GM21447 (cell line): Measurements from ENCODE around the gene NIT1.

Experiments used
- ATAC-seq: cut with Tn5 transposase; IDR thresholded peaks from one replicate; pipeline ENCODE4 v1.9.1; 2021; ENCODE audit not compliant: unreplicated experiment

Gene NIT1

DNA sequence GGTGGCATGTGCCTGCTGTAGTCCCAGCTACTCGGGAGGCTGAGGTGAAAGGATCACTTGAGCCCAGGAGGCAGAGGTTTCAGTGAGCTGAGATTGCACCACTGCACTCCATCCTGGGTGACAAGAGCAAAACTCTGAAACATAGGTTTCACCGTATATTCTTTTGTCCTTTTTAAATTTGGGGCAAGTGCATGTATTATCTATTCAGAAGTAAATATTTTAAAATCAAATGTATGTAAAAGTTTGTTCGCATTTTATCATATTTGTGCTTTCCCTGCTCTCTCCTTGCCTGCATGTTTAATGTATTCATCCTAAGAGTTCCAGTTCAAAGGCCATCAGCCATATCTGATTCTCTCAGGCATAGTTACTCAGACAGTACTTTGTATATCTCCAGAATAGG is 27.9 kb downstream of the NIT1 start:
- ATAC-seq, result no peak

DNA sequence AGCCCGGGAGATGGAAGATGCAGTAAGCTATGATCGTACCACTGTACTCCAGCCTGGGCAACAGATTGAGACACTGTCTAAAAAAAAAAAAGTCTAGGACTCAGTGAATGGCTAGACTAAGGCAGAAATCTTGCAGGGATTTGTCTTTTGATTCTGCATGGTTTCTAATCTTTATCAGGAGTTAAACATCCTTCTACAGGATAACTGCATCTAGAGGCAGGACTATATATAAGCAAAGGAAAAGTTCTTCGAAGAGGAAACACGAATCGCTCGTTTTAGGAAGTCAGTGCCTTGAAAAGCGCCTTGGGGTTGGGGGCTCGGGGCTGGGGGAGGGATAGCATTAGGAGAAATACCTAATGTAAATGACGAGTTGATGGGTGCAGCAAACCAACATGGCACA is 35.3 kb downstream of the NIT1 start:
- peak; percentile 8 for ATAC-seq

DNA sequence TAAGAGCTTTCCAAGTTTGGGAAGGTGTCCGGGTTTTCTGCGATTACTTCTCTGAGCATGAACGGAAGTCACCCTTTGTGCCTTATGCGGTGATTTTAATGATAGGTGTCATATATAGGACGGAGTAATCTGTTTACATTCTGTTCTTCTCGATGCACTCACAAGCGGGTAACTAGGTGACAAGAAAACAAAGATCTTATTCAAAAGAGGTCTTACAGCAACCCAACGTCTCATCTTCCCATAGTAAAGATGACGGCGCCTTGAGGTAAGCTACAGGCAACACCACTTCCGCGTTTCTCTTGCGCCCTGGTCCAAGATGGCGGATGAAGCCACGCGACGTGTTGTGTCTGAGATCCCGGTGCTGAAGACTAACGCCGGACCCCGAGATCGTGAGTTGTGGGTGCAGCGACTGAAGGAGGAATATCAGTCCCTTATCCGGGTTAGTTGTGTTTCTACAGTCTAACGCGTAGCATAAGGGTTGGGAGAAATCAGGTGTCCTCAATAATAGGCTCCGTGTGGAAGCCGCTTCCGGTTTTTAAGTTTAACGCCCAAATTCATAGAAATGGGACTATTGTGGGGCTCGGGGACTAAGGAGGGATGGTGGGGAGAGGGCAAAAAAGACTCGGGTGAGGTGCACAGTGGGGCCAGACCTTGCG is 35.9 kb downstream of the NIT1 start, which contains the start of gene UFC1:
Gene UFC1, plus strand, starts transcription at position 297 of the 656 bp plus-strand sequence. Its CDS starts 20 bp downstream, at position 317.
- peak; percentile 86 for ATAC-seq

DNA sequence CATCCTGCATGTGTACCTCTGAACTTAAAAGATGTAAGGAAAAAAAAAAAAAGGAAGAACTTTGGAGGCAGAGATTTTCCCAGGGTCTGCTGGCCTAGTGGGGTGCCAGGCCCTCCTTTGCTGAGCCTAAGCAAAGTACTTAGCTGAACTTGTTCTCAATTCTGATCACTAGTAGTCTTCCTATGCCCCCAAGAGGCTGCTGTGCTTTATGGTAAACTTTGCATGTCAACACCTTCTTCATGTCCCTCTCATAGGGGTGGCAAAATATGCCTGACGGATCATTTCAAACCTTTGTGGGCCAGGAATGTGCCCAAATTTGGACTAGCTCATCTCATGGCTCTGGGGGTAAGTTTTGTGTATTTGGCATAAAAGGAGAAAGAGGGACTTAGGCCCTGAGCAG is 40.0 kb downstream of the NIT1 start:
- no peak for ATAC-seq

DNA sequence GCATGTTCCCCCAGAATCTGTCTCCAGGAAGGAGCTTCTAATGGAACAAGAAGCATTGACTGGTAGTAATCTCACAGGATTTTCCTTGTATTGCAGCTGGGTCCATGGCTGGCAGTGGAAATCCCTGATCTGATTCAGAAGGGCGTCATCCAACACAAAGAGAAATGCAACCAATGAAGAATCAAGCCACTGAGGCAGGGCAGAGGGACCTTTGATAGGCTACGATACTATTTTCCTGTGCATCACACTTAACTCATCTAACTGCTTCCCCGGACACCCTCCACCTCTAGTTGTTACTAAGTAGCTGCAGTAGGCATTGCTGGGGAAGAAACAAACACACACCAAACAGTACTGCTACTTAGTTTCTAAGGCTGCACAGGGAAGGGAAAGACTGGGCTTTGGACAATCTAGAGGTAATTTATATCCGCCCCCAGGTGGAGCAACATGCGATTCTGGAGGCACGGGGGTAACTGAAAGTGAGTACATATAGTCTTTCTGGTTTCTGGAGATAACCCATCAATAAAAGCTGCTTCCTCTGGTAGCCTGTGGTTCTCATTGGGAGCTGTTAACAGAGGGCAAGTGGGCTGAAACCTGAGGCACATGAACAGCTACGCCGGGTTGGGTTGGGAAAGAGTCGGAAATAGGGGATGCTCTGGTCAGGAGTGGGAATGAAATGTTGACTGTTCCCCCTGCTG is 40.6 kb downstream of the NIT1 start:
- no peak for ATAC-seq

DNA sequence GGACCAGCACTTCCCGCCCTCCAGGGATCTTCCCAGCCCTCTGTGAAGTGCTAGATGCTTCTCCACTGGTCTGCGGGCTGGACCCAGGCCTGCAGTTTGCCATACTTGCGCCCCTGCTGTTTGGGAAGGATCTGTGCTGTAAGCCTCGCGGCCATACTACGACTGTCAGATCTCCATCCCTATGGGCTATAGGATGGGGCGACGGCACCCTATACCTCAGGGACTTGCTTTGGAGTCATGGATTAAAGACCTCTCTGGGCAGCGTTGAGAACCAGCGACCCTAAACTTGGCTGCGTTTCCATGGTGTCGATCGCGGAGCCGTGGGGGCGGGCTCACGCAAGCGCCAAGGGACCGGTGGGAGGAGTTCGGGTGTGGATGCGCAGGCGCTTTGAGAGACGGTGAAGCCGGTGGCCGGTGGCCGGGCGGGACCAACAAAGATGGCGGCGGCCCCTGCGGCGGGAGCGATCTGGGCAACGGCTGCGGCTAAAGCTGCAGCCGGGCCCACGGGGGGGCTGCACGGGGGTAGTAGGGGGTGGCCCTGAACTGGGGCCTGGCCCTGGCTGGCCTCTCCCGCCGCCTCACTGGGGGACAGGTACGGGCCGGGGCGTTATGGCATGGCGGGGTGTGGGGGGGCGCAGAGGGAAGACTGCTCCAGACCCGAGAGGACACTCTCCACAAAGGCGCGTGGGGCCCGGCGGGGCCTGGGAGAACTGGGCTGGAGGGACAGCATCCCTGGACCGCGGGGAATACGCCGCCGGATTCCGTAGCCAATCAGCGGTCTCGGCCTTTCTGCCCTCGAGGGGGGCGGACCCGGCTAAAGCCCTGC is 41.4 kb downstream of the NIT1 start, which contains the start of gene USP21:
Gene USP21, plus strand, starts transcription at position 414 of the 826 bp plus-strand sequence. CDS start 1,141 bp downstream, outside the sequence.
- ATAC-seq, result peak; percentile 84

DNA sequence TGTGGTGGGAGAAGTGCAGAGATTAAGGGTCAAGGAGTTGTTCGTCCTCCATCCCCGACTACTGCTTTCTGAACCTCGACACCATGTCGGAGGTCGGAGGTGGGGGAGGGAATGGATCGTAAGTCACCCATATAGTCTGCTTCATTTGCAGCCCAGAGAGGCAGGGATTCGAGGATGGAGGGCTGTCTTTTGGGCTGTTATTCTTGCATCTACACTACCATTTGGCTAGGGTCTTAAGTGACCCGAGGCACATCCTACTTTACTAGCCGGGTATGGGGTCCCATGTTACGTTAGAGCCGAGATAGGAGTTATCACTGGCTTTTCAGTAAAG is 42.0 kb downstream of the NIT1 start:
- ATAC-seq, result no peak

DNA sequence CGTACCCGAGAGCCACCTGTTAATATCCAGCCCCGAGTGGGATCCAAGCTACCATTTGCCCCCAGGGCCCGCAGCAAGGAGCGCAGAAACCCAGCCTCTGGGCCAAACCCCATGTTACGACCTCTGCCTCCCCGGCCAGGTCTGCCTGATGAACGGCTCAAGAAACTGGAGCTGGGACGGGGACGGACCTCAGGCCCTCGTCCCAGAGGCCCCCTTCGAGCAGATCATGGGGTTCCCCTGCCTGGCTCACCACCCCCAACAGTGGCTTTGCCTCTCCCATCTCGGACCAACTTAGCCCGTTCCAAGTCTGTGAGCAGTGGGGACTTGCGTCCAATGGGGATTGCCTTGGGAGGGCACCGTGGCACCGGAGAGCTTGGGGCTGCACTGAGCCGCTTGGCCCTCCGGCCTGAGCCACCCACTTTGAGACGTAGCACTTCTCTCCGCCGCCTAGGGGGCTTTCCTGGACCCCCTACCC is 42.8 kb downstream of the NIT1 start:
- no peak for ATAC-seq

DNA sequence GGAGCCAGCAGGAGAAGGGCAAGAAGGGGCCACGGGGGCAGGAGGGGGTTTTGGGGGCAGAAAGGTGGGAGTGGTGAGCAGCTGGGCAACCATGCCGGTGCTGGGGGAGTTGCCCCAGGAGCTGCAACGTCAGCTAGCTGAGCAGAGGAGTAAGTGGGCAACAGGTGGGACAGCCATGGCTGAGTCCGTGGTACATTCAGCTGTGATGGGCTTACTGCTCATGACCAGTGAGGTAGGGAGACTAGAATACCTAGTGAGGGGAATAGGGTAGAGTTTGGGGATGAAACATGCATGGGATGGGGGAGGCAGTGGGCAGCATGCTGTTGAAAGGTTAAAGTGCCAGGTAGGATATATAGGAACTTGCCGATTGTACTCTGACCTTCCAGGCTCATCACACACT is 43.7 kb downstream of the NIT1 start:
- no peak for ATAC-seq

DNA sequence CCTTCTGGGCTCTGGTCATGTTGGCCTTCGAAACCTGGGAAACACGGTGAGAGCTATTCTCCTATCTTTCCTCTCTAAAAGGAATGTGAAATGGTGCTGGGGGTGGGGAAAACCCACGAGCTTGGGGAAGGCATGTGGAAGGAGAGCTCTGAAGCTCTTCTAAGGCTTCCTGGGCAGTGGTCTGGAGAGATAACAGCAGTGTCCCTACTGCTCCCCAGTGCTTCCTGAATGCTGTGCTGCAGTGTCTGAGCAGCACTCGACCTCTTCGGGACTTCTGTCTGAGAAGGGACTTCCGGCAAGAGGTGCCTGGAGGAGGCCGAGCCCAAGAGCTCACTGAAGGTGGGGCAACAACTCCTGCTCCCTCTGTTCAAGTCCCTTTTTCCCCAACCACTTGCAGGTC is 44.1 kb downstream of the NIT1 start:
- ATAC-seq, result no peak

DNA sequence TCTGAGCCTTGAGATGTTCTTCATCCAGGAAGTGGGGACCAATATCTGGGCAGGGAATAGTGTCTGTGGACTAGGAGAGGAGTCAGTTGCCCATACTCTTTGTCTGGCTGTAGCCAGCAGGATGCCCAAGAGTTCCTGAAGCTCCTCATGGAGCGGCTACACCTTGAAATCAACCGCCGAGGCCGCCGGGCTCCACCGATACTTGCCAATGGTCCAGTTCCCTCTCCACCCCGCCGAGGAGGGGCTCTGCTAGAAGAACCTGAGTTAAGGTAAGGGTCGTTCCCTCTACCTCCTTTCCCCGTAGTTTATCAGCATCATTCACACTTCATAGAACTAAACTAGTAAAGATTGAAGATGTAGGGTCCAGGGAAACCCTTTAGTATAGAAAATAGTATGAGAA is 44.9 kb downstream of the NIT1 start:
- ATAC-seq, result no peak

DNA sequence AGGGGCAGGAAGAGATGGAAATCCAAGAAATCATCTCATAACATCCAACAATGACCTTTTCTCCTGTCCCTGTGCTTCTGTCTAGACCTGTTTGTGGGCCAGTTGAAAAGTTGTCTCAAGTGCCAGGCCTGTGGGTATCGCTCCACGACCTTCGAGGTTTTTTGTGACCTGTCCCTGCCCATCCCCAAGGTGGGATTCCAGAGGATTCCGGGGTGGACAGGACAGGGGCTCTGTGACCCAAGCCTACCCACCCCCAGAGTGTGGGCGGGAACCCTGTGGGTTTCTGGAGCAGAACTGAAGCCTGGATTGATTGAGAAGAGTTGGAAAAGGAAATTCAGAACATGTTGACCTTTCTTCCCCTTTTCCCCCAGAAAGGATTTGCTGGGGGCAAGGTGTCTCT is 45.9 kb downstream of the NIT1 start:
- ATAC-seq, result no peak

DNA sequence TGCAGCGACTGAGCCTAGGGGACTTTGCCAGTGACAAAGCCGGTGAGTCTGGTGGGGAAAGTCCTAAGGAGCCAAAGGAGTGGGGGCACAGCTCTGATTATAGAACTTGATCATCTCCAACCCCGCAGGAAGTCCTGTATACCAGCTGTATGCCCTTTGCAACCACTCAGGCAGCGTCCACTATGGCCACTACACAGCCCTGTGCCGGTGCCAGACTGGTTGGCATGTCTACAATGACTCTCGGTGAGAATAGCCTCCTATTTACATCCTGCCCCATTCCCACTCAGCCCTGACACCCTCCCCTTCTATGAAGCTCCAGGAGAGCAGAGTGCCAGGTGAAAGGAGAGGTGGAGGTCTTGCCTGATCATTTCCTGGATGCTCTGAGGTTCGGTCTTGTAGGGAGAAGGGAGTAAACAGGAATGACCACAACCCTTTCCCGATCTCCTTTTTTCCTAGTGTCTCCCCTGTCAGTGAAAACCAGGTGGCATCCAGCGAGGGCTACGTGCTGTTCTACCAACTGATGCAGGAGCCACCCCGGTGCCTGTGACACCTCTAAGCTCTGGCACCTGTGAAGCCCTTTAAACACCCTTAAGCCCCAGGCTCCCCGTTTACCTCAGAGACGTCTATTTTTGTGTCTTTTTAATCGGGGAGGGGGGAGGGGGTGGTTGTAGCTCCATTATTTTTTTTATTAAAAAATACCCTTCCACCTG is 47.2 kb downstream of the NIT1 start:
- no peak for ATAC-seq

DNA sequence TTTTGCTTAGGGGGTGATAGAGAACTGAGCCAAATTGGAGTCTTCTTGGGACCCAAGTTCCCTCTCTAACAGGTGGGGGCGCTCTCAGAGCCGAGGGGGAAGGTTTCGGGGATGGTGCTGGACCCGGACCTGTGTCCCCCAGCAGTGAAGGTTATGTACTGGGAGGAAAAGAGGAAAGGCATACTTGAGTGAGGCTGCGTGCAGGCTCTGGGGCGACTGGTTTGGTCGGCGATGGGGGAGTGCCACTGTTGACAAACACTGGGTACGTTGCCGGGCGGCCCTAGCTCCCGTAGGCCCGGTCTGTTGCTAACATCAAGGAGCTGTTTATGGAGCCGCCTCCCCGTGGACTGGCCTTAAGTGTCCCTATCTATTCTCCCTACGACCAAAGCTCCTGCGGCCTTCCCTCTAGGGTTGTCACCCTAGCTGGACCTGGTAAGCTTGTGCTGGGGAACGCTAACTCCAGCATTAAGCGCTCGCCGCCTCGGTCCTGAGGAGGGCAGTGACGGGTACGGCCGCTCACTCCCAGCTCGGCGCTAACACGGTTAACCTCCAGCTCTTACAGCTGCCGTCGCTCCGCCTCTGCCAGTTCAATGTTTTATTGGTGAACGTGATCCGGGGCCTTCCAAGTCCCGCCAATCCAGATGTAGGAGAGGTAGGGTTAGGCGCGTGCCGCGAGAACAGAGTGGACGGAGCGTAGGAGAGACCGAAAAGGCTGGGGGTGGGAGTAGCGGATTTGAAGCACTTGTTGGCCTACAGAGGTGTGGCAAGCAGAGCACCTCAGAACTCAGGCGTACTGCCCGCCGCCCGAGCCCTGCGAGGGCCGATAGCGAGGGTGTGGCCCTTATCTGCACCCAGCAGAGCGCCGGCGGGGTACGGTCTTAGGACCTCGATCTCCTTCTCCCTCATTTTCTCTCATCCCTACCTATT is 48.1 kb downstream of the NIT1 start, which contains the start of gene PPOX:
Gene PPOX, plus strand, starts transcription at position 685 of the 927 bp plus-strand sequence. CDS start 422 bp downstream, outside the sequence.
- ATAC-seq, result peak; percentile 93

DNA sequence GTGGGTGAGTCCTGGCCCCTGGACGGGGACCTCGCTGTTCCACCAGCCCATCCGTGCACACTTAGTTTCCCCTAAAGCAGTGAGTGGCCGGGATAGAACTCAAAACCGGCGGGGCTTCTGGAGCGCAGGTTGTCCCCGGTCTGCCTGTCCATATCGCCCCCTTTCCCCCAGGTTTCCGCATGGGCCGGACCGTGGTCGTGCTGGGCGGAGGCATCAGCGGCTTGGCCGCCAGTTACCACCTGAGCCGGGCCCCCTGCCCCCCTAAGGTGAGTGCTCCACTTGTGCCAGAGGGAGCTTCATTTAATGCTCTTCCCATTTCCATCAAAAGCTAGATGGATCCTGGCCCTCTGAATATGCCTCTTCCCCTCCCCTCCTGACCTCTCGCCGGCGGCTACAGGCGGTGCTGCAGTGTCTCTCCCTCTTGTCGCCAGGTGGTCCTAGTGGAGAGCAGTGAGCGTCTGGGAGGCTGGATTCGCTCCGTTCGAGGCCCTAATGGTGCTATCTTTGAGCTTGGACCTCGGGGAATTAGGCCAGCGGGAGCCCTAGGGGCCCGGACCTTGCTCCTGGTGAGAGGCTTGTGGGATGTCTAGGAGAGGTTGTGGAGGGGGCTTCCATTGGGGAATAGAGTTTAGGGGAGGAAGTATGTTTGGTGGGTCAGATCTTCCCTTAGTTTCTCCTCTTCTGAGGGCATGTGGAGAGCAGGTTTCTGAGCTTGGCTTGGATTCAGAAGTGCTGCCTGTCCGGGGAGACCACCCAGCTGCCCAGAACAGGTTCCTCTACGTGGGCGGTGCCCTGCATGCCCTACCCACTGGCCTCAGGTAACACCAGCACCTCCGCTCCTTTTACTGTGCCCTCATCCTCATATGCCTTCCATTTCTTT is 49.0 kb downstream of the NIT1 start:
- ATAC-seq, result peak; percentile 3

DNA sequence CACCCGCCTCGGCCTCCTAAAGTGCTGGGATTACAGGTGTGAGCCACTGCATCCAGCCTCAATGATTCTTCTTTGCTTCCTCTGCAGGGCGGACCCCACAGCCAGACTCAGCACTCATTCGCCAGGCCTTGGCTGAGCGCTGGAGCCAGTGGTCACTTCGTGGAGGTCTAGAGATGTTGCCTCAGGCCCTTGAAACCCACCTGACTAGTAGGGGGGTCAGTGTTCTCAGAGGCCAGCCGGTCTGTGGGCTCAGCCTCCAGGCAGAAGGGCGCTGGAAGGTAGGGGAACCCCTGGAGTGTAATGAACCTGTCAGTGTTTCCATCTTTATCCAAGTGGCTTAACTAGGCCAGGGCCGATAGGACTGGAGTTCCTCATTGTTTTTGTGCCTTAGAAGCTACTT is 51.0 kb downstream of the NIT1 start:
- ATAC-seq, result no peak
